Colonic mucosa (tissue), 4 donors: Measurements from ENCODE around the gene NDOR1. TPM values are rescaled to one million over a fixed set of nuclear protein-coding genes. Genes with fewer than 3 reads are reported as not detected.
"Not testable (repeated sequence)": the region's sequence is repeated elsewhere in the genome, so short reads cannot be mapped to it uniquely, and the experiment has no call there.

Experiments used
- DNase-seq: peaks from one replicate; pipeline ENCODE4 v3.0.0-alpha.2; 2020
- H3K27ac ChIP-seq: fragments of 200-600 bp; one replicate; pipeline ENCODE4 v1.8.0; 2021
- H3K27me3 ChIP-seq: fragments of 200-600 bp; one replicate; pipeline ENCODE4 v1.8.0; 2021
- H3K36me3 ChIP-seq: fragments of 200-600 bp; one replicate; pipeline ENCODE4 v1.8.0; 2021
- H3K4me1 ChIP-seq: fragments of 200-600 bp; one replicate; pipeline ENCODE4 v1.8.0; 2021; ENCODE audit warnings: mild to moderate bottlenecking
- H3K4me3 ChIP-seq: fragments of 200-600 bp; one replicate; pipeline ENCODE4 v1.8.0; 2021
- H3K9ac ChIP-seq, 2 donors: one replicate each; pipeline ENCODE4 v1.7.0; 2013; ENCODE audit warnings: control low read depth in 2 of 2, low read depth in 2 of 2, low read length in 2 of 2
- H3K9me3 ChIP-seq: fragments of 200-600 bp; one replicate; pipeline ENCODE4 v1.8.0; 2021
- CTCF ChIP-seq: fragments of 200-600 bp; IDR thresholded peaks from one replicate; pipeline ENCODE4 v1.8.0; 2022; ENCODE audit warnings: antibody characterized with exemption, mild to moderate bottlenecking
- intact Hi-C: fragments of 100-400 bp; cut with DNase I; formaldehyde crosslinking; loops from one replicate; pipeline ENCODE4 v1.14.1; 2022
- total RNA-seq, 2 donors: library from RNA; stranded (reverse); fragmentation: NEBNext Ultra II Directional in 1 of 2; extraction: Animal tissue kit (Norgen Biotek cat#: 25700) in 1 of 2; gene quantifications; one replicate each; pipeline ENCODE4 v1.2.1, GENCODE V29; 2021
- donor health status: healthy.
- donor health status: DM: no; HTN: no; CAD: no.
- donor health status: DM: no; HTN: no; CAD: no.

Gene NDOR1
- total RNA-seq, 2 donors from 2014 or later: 11.7 to 36.9 TPM

- H3K27ac ChIP-seq, H3K27me3 ChIP-seq, H3K9me3 ChIP-seq, DNase-seq, H3K4me3 ChIP-seq, H3K9ac ChIP-seq, H3K4me1 ChIP-seq, intact Hi-C loops: not testable (repeated sequence)
- H3K36me3 ChIP-seq: peaks cover 14% of the 10 kb centered on the region
- peak; percentile 44 for TF ChIP-seq CTCF
These were observed 56.8 kb downstream of the NDOR1 start for GRCh38 chr9:137262173-137262908.

DNA sequence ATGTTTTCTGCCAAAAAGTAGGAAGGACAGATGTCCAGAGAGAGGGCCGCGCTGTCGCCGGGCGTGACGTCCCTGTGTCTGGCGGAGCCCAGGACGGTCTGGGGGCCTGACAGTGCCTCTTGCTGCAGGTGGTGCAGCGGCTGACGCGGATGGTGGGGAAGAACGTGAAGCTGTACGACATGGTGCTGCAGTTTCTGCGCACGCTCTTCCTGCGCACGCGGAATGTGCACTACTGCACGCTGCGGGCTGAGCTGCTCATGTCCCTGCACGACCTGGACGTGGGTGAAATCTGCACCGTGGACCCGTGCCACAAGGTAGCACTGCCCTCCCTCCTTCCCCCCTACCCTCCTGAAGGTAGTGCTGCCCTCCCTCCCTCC, 57.4 kb downstream of the NDOR1 start:
- Histone ChIP-seq H3K9me3 (no peaks in the 10 kb centered on the region), H3K9ac (no peak overlapping the region), H3K4me3 (no peak overlapping the region), H3K36me3 (peaks cover 14% of the 10 kb centered on the region), H3K27me3 (no peaks in the 10 kb centered on the region), H3K27ac (no peak overlapping the region), H3K4me1 (no peaks in the 10 kb centered on the region)
- intact Hi-C loops: no loop called here
- DNase-seq: no peak
- no peak for TF ChIP-seq CTCF

GRCh38 chr9:137263506-137263905, 58.0 kb downstream of the NDOR1 start:
- no peaks in the 10 kb centered on the region for H3K27me3 ChIP-seq
- H3K27ac ChIP-seq: no peak overlapping the region
- H3K9me3 ChIP-seq: no peaks in the 10 kb centered on the region
- DNase-seq: no peak
- H3K36me3 ChIP-seq: peaks cover 14% of the 10 kb centered on the region
- H3K4me1 ChIP-seq: no peaks in the 10 kb centered on the region
- intact Hi-C loops: no loop called here
- no peak for TF ChIP-seq CTCF
- no peak overlapping the region for H3K9ac ChIP-seq
- no peak overlapping the region for H3K4me3 ChIP-seq

DNA sequence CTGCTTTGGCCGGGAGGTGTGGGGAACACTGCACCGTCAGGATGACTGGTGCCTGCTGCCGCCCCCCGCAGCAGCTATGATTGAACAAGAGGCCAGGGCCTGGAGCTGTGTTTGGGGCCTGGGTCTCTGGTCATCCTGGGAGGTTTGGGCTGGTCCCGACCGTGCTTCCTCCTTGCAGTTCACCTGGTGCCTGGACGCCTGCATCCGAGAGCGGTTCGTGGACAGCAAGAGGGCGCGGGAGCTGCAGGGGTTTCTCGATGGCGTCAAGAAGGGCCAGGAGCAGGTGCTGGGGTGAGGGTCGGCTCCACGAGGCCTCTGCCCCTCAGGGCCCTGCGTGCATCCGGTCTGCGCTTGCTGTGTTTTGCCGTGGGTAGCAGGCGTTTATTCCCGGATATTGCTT, 58.6 kb downstream of the NDOR1 start:
- intact Hi-C loops: no loop called here
- no peak for DNase-seq
- no peak overlapping the region for H3K9ac ChIP-seq
- no peaks in the 10 kb centered on the region for H3K9me3 ChIP-seq
- H3K27ac ChIP-seq: no peak overlapping the region
- H3K36me3 ChIP-seq: peaks cover 14% of the 10 kb centered on the region
- peaks cover 6% of the 10 kb centered on the region for H3K4me1 ChIP-seq
- no peak overlapping the region for H3K4me3 ChIP-seq
- H3K27me3 ChIP-seq: no peaks in the 10 kb centered on the region
- no peak for TF ChIP-seq CTCF

DNA sequence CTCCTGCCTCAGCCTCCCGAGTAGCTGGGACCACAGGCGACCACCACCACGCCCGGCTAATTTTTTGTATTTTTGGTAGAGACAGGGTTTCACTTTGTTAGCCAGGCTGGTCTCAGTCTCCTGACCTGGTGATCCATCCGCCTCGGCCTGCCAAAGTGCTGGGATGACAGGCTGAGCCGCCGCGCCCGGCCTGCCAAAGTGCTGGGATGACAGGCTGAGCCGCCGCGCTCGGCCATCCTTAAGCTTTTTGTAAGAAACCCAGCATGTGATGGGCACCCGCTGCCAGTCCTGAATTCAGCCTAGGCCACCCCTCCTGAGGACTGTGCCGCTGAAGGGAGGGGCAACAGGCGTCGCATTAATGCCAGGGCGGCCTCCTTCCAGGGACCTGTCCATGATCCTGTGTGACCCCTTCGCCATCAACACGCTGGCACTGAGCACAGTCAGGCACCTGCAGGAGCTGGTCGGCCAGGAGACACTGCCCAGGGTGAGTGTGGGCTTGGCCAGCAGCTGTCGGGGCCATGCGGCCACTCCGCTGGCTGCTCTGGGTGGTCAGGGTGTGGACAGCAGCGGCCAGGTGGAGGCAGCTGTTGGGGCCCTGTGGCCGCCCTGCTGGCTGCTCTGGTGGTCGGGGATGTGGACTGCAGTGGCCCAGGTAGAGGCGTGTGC, 60.1 kb downstream of the NDOR1 start:
- DNase-seq: no peak
- Histone ChIP-seq H3K4me1 (peaks cover 12% of the 10 kb centered on the region), H3K36me3 (peaks cover 14% of the 10 kb centered on the region), H3K9me3 (no peaks in the 10 kb centered on the region), H3K4me3 (no peak overlapping the region), H3K27me3 (no peaks in the 10 kb centered on the region), H3K9ac (no peak overlapping the region), H3K27ac (no peak overlapping the region)
- intact Hi-C loops: no loop called here
- no peak for TF ChIP-seq CTCF
